NCI-H1105 (cell line): Measurements from ENCODE around the gene PHF13.

ENCODE experiments used
- DNase-seq: peaks from one replicate; lab custom pipeline; 2025; lab: John Stamatoyannopoulos, UW

Gene PHF13

GRCh38 chr1:6666696-6667095, 53.2 kb downstream of the PHF13 start:
- no peak for DNase-seq

DNA sequence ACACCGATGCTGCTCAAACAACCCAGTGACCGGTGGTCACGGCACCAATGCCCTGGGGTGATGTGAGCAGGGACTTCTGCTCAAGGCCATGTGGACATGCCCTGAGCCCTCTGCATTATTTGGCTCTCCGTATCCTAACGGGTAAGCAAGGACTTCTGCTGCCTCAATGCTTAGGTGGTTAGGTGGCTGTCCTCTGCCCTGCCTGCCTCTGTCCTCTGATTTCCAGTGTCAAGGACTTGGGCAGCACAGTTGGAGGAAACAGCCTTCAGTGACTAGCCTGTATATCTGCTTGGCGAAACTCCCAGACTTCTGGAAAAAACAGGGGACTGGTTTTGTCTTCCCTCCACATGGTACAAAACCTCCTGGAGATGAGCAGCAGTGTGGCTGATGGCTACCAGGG, 53.6 kb downstream of the PHF13 start:
- DNase-seq: no peak

GRCh38 chr1:6668503-6668902, 55.0 kb downstream of the PHF13 start:
- DNase-seq: no peak

DNA sequence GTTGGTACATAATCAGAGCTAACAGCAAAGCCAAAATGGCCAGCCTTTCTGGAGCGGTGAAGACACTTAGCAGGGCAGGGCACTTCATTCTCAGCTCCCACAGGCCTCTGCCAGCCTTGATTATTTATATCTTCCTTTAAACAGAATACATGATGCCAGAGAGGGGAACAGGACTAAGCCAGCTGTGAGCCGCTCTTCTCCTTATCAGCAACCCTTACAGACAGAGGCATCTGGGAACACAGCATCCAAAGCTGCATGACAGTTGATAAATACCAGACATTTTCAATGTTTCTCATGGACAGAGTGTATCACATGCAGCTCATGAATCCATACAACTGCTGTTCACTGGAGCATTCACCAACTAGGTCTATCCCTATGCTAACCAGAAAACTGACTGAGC, 59.0 kb downstream of the PHF13 start:
- no peak for DNase-seq
